ENCODE measurements around the gene DNAH5.
"Not testable (repeated sequence)": the region's sequence is repeated elsewhere in the genome, so short reads cannot be mapped to it uniquely, and the experiment has no call there.

Gene DNAH5

DNA sequence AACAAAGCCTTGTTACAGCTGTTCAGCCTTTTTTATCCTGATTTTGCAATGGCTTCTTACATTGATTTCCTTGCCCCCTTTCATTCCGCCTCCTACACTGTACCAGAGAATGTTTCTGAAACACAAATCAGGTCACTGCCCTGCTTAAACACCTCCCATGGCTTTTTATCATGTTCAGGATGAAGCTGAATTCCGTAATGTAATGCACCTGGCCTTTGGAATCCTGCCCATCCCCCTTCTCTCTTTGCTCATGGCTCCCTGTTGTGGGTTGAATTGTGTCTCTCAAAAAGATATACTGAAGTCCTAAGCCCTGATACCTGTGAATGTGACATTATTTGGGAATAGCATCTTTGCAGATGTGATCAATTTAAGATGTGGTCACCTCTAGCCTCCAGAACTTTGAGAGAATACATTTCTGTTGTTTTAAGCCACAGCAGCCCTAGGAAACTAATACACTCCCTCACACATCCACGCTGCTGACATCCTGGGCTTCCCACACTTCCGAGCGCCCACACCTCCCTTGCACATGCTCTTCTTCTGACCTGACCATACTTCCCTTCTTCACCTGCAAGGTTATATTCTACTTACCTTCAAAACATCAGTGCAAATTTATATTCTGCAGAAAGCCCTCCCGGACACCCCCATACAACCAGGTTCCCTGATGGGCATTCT lies 101.2 kb downstream of the DNAH5 start:
- DNase-seq (ENCODE audit: low read depth) = no peak

DNA sequence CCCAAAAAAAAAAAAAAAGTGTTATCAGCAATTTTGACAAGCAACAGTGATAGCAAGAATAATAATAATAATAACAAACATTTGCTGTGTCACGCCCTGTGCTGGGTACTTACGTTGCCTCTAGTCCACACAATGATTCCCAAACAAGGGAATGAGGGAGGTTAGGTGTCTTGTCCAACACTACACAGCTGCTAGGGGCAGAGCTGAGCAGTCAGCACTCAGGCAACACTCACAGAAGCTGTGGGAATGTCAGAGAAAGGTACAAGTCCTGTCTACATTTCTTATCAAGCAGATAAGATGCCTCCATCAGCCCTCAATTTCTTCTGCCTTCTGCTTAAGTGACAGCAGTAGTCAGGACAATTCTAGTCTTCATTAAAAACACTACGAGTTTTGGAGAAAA lies 111.0 kb downstream of the DNAH5 start:
- DNase-seq (ENCODE audit: low read depth) = no peak

DNA sequence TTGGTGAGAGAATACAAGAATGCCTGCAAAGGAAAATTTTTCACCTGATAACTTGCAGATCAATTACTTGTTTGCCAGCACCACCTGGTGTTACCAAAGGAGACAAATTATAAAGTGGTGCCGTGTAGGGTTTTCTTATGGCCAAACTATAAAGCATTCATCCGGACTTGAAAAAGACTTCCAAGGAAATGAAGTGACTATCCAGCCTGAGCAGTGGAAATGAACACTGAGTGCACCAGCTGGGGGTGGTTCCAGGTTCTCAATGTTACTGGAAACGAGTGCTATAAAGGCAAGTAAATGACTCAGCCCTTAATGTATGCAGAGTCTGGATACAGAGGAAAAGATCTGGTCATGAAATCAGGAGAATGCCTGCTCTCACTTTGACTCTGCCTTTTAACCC lies 113.1 kb downstream of the DNAH5 start:
- no peak for DNase-seq (ENCODE audit: low read depth)

DNA sequence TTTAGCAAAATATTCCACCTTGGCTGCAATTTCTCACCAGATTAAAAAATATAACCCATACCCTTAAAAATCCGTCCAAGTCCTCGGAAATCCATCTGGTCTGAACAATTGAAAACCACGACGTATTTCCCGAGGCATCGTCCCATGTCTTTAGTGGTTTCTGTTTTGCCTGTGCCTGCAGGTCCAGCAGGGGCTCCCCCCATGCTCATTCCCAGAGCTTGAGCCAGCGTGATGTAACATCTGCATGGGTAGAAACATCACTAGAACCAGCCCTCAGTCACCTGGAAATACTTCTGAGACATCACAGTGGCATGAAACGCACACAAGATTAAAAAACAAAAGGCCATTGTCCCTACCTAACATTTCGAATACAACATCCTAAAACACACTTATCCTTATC lies 114.0 kb downstream of the DNAH5 start:
- DNase-seq (ENCODE audit: low read depth) = no peak

DNA sequence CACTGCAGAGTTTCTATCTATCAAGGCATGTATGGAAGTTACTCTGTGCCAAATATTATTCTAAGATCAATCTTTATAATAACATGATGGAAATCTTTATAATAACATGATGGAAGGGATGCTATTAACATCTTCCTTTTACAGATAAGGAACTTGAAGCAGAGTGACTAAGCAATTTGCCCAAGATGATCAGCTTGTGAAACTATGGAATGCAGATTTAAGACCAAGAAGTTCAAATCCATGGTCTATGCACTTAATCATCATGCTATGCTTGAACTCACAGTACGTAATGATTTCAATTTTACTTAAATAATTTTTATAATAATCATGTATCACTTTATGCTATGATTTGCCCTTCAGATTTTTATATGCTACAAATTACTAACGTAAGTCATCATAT lies 123.1 kb downstream of the DNAH5 start:
- no peak for DNase-seq (ENCODE audit: low read depth)

DNA sequence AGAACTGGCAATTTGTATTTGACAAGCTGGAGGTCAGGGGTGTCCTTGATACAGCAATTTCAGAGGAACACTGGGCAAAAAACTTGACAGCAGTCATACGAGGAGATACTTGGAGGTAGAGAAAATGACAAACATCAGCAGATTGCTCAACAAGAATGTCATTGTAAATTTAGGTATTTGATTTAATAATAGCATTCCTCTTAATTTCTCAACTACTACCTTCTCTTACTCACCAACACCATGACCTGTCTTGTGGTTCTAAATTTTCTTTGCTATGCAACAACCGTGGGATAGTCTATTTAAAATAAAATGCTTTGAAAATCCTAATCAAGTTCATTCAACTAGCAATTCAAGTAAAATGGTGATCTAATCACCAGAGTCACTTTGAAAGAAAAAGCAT lies 128.4 kb downstream of the DNAH5 start:
- no peak for DNase-seq (ENCODE audit: low read depth)

DNA sequence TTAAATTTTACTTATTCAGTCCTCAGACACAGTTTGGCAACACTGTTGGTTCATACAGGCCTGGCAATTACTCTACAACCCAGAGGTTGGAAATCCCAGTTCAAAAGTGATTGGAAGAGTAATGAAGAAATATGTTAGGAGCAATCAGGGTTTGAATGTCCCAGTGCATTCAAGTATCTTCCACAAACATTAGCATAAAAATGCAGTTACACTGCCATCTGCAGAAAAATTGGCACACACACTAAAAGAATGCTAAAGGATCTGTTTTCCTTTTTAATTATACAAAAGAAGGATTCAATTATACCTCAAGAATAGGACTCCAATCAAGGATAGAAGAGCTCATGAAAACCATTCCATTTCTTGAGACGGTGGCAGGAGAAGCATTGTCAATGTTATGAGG lies 130.2 kb downstream of the DNAH5 start:
- no peak for DNase-seq (ENCODE audit: low read depth)

DNA sequence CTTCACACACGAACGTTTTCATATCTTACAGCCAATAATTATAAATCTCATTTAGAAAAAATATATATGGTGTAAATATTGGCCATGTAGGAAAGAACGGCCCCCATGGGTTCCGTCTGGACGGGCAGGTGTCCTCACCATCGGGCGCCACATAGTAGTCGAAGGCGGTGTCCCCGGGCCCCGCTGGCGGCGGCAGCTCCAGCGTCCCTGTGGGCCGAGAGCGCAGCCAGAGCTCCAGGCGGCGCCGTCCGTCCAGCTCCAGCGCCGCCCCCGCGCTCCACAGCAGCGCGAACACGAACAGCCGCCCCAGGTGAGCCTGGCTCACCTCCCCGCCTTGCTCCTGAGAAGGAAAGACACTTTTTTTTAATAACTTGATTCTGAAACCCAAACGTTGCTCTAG lies 134.6 kb downstream of the DNAH5 start:
- no peak for DNase-seq (ENCODE audit: low read depth)

DNA sequence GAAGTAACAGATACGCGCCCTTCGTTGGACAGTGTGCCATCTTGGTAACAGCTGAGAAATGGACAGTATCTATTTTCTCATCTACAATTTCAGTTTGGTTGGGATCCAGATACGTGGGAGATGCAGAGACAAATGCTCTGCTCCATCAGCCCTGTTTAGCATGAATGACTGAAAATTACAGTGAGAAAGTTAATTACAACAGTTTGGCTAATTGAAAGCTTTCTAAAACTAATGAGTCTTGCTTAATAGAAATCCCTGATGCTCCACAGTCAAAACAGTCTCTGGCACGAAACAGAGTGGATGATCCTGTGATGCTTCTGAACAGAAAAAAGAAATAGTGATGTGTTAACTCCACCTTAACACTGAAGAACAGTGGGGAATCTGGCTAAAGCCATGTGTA lies 140.2 kb downstream of the DNAH5 start:
- no peak for DNase-seq (ENCODE audit: low read depth)

DNA sequence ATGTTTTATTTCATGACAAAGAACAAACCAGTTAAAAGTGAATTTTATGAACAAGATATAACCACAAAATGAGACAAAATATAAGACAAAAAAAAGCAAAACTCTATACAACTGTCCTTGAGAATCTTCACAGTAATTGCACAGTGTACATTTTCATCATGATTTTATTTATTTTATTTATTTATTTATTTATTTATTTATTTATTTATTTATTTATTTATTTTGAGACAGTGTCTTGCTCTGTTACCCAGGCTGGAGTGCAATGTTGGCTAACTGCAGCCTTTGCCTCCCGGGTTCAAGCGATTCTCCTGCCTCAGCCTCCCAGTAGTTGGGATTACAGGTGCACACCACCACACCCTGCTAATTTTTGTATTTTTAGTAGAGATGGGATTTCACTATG lies 145.9 kb downstream of the DNAH5 start:
- not testable (repeated sequence) for DNase-seq (ENCODE audit: low read depth)

DNA sequence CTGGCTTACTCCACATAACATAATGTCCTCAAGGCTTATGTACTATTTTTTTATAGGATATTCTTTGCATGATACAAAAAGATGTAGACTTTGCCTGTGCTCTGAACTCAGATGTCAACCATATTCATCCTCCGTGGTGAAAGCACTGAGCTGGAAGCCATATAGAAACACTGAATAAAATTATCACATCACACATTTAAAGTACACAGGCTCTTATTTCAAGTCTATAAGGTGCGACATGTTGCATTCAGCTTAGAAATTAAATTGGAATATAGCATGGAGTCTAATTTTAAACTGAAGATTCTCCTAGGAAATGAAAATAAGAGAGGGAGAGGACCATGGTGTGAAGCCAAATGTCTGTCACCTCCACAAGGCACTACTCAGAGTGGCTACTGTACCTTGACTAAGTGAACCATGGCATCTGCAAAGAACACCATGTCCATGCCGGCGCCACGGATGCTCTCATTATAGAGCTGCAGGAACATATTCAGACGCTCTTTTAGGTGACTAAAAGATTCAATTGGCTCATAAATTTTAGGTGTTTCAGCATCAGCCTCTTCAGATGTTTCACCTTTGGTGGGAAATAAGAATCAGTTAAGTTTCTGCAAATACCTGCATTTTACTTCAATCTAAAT lies 158.6 kb downstream of the DNAH5 start:
- no peak for DNase-seq (ENCODE audit: low read depth)

DNA sequence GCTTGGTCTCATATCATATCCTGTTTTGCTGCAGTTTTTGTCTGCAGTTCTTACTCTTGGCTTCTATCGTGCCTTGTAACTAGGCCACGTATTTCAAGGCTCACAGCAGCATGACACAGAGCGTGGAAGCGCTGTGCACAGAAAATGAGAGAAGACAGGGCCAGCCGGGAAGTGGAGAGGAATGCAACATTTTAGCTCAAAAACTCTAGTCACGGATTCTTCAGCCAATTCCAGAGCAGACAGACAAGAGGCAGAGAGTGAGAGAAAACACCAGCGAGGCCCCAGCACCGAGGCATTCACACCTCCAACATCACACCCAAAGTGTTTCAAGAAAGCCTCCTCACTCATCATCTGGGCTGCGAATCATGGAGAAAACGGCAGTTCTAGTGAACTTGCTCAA lies 160.8 kb downstream of the DNAH5 start:
- no peak for DNase-seq (ENCODE audit: low read depth)

DNA sequence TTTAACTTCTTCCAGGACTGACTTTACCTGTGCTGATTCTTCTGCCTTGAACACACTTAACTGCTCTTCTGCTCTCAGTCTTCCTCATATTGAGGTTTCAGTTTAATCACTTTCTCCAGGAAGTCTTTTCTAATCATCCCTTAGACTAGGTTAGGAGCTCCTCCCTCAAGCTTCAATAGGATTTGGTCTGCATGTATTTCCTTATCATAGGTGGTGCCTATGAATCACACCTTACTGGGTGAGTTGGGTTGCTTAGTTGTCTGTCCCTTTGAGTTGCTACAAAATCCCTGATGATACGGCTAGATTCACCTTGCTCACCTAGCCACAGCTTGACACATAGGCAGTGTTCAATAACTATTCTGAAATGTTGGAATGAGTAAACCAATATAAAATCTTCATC lies 164.4 kb downstream of the DNAH5 start:
- DNase-seq (ENCODE audit: low read depth) = no peak

DNA sequence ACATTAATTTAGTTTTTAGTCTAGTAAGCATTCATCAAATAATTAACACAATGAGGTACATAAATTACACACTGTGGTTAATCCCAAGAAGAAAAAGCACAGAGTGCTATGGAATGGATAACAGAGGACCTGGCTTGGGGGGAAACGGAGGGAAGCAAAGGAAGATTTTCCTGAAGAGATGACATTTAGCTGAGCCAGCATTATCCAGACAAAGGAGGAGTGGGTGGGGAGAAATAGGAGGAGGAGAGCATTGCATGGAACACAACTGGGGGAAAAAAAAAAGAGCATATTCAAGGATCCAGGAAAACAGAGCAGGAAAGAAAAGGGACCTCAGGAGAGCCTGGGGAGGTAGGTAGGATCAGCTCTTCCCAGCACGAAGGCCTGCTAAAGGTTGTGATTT lies 170.8 kb downstream of the DNAH5 start:
- no peak for DNase-seq (ENCODE audit: low read depth)

DNA sequence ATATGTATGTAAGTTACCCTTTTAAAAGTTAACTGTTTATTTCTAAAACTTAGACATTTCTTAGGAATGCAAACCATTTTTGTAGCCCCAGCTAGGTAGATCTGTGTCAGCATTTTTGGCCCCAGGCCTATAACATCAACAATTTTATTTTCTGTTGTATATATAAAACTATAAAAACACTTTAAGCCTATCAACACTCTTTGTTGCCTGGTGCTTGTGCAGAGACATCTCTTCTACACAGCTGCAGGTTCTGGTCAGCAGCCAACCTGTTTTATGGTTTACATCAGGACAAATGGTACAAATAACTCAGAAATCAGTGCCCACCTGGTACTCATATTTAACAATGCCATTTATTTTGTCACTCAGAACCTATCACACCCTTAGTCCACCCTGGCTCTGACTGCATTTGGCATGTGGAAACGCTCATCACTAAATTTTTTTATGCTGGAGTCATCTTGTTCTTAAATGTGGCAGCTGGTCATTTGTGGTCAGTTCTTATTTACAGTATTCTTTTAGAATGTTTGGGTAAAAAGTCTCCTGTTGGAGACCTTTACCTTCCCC lies 173.4 kb downstream of the DNAH5 start:
- no peak for DNase-seq (ENCODE audit: low read depth)

DNA sequence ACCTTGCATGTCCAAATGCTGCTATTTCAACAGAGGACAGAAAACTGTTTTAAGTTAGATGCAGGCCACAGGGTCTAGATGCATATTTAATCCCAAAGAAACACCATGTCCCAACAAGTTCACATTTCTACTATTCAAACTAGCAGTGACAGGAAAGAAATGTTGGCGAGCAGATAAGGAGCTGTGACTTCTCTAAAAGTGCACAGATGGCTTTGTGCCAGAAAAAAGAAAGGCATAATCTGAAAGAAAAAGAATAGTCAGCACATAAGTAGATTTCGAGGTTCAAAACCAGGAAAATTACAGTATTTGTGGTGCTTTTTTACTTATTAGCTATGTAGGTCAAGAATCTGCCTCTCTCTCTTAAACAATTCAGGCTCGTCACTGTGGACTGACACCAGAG lies 178.3 kb downstream of the DNAH5 start:
- DNase-seq (ENCODE audit: low read depth) = no peak

DNA sequence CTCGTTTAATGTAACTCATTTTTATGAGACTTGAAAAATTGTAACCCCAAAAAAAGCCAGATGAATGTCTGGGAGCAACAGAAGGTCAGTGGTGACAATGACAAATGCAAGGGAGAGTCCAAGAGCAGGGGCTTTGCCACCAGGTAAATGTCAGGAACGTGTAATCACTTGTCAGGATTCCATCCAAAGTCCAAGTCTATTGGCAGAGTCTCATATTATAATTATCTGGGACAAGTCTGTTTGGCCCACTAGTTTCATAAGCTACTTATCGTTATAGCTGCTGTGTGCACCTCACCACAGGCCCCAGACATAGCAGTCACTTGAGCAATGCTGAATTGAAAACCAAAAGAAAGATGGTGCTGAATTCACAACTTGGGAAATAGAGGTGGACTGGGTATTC lies 180.8 kb downstream of the DNAH5 start:
- DNase-seq (ENCODE audit: low read depth) = no peak

DNA sequence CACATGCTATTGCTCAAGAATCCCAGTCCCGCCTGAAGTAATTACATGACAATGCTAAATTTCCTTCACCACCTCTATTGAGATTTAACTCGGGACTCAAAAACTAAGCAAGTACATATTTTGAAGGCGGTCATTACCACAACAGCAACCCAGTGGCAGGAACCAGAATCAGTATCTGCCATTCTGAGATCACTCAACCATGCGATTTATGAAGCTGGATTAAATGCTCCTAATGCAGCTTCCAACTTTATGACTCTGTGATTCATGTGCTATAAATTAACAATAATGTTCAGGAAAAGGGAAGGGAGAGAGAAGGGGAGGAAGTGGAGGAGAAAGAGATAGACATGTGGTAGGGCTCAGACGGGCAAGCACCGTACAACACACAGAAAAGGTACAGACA lies 194.7 kb downstream of the DNAH5 start:
- DNase-seq (ENCODE audit: low read depth) = no peak

DNA sequence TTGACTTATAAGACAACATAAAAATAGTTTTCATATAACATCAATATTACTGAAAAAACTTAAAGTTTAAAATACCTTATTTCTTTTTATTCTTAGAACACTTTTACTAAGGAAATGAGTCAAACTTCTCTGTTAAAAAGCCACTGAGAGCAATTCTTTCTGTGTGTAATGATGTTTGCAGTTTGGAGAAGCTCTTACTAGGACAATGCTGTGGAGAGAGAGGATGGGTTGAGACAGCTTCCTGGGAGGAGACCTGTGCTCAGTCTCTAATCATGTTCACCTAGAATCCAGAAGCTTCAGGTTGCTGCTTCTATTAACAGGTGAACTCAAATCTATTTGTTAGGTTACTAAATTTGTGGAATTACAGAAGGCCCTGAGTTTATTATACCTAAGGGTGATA lies 198.5 kb downstream of the DNAH5 start:
- DNase-seq (ENCODE audit: low read depth) = no peak

DNA sequence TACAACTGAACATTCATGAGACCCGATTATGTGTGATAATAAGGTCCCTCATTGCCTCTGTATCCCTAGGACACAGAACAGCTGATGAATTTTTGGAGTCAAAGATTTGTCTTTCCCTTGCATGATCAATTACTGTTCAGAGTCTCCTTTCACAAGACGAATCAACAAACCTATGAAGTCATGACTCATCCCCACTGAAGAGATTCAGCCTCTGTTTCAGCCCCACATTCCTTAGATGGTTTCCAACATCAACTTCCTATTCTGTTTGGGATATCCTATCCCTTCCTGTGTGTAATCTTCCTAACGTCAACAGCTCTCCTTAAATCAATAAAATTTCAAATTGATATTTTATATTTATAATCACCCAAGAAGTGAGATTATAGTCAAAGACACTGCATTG lies 199.0 kb downstream of the DNAH5 start:
- DNase-seq (ENCODE audit: low read depth) = no peak

DNA sequence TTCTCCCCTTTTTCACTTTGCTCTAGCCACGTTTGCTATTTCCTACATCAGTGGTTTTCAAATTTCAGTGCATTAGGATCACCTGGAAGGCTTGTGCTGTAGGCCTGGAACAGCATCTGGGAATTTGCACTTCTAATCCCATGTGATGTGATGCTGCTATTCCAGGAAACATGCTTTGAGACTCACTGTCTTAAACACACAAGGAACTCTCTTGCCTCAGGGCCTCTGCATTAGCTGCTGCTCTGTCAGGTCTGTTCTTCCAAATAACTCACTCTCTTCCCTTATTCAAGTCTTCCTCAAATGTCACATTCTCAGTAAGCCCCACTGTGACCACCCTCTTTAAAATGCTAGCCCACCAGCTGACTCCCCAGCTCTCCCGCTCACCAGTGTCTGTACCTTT lies 204.0 kb downstream of the DNAH5 start:
- DNase-seq (ENCODE audit: low read depth) = no peak

DNA sequence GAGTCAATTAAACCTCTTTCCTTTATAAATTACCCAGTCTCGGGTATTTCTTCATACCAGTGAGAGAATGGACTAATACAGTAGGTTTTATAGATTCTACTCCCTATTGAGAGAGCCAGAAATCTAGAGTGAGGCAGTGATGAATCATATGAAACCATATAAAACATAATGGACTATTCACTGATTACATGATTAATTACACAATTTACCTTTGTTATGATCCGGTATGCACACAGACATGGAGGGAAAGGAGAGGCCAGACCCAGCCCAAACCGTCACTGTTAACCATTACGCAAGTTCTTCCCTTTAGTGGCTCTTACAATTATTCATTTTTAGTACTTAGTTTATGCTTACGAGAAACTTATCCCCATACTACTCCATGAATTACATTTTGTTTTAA lies 205.0 kb downstream of the DNAH5 start:
- no peak for DNase-seq (ENCODE audit: low read depth)

DNA sequence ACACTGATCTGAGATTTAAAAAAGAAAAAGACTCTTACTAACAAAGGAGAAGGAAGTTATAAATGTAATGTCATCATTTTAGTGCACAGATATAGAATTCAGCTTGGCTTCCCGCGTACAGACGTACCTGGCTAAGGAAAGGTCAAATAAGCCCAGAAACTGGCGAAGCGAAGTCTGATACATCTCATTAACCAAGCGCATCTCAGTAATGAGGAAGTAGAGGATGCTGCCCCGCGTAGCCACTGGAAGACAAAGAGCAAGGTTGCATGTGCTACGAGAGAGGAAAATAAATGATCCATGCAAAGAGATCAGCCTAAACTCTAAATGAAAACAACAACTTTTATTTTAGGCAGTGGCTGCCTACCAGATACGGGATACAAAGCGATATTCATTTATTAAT lies 208.8 kb downstream of the DNAH5 start:
- DNase-seq (ENCODE audit: low read depth) = no peak

DNA sequence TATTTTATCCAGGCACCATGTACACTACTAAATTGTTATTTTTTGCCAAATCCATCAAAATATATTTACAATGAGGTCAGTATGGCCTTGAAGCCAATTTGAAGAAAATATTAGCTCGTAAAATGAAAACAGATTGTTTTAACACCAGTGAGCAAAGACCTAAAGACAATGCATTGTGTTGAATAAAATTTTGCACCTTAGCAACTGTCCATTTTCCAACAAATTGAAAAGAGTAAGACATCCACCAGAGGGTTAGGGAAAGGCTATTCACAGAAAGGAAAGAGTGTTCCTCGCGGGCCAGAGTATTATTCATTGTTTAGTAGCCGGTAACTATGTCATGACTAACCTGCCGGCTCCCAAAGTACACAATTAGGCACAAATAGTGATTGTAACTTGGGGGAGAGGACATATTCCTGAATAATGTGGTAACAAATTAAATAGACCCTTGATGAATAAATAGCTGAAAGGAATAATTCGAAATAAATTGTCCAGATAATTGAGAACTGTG lies 213.3 kb downstream of the DNAH5 start:
- DNase-seq (ENCODE audit: low read depth) = no peak
